DOHH2 (cell line): ENCODE results near the gene MATK.

Experiments used
- CTCF ChIP-seq: fragments of 200-600 bp; sonication (generic); IDR thresholded peaks from one replicate; pipeline ENCODE4 v1.5.1; 2014; ENCODE audit warnings: antibody characterized with exemption, mild to moderate bottlenecking, low read depth, low read length; ENCODE audit not compliant: poor library complexity, severe bottlenecking
- EZH2phosphoT487 ChIP-seq: fragments of 200-600 bp; sonication (generic); IDR thresholded peaks from 2 replicates; pipeline ENCODE4 v1.6.1; 2017; ENCODE audit warnings: borderline replicate concordance, mild to moderate bottlenecking, antibody characterized with exemption, low read length, moderate library complexity, mixed read lengths

GRCh38 chr19:3808420-3809143, 22.4 kb upstream of the MATK start:
- TF ChIP-seq CTCF (no peak), EZH2phosphoT487 (no peak)
